ENCODE data around the gene MEGF8. TPM values are rescaled to one million over a fixed set of nuclear protein-coding genes. Genes with fewer than 3 reads are reported as not detected.

MEGF8 gene
- 10 to 100 TPM; 16.8 to 20.4 TPM for total RNA-seq
- long read RNA-seq, donor 1, partial matches to known transcripts = 1 of 10 reads
- long read RNA-seq, donor 1, other reads (novel, unspliced or antisense) = 9 of 10 reads
- long read RNA-seq, donor 2, partial matches to known transcripts = 8 of 14 reads
- long read RNA-seq, donor 2, other reads (novel, unspliced or antisense) = 6 of 14 reads

GRCh38 chr19:42325308-42325895 lies at the start of gene MEGF8:
Gene MEGF8 (plus strand): TSS chr19:42325635. CDS start chr19:42326244, 609 bp downstream.
- intact Hi-C loops (cut with DNase I) = loop anchor here (10.0 kb wide), 2 partner anchors 191 to 201 kb away; partner anchors contain the start of gene POU2F2 (in 1 of the 2)
- peak; percentile 99 for DNase-seq (ENCODE audit: low spot score)

GRCh38 chr19:42276284-42276683 lies 49.2 kb upstream of the MEGF8 start:
- intact Hi-C loops (cut with DNase I) = no loop called here

GRCh38 chr19:42276821-42277220 lies 48.6 kb upstream of the MEGF8 start:
- intact Hi-C loops (cut with DNase I) = no loop called here
- no peak for DNase-seq (ENCODE audit: low spot score)

More at GRCh38 chr19:42276284-42276683, 49.2 kb upstream of the MEGF8 start:
- no peak for DNase-seq (ENCODE audit: low spot score)

GRCh38 chr19:42277821-42278451 lies 47.5 kb upstream of the MEGF8 start:
- no peak for DNase-seq (ENCODE audit: low spot score)
- intact Hi-C loops (cut with DNase I) = no loop called here

- no peak for DNase-seq (ENCODE audit: low spot score)
- intact Hi-C loops (cut with DNase I) = no loop called here
Observed at GRCh38 chr19:42278452-42279154, 46.8 kb upstream of the MEGF8 start.

- no peak for DNase-seq (ENCODE audit: low spot score)
- intact Hi-C loops (cut with DNase I) = no loop called here
Observed at GRCh38 chr19:42279155-42279901, 46.1 kb upstream of the MEGF8 start.

GRCh38 chr19:42279902-42280814 lies 45.3 kb upstream of the MEGF8 start:
- intact Hi-C loops (cut with DNase I) = loop anchor here in 1 of 2 donors (2.0 kb wide), 1 partner anchor 35 kb away; no protein-coding TSS in a partner anchor
- DNase-seq (ENCODE audit: low spot score) = peak; percentile 98

- intact Hi-C loops (cut with DNase I) = loop anchor here in 1 of 2 donors (2.0 kb wide), 1 partner anchor 36 kb away; no protein-coding TSS in a partner anchor
- DNase-seq (ENCODE audit: low spot score) = peak; percentile 90
Observed at GRCh38 chr19:42280815-42281145, 44.7 kb upstream of the MEGF8 start.

GRCh38 chr19:42281146-42281826 lies 44.1 kb upstream of the MEGF8 start:
- DNase-seq (ENCODE audit: low spot score) = peak; percentile 92
- intact Hi-C loops (cut with DNase I) = loop anchor here in 1 of 2 donors (2.0 kb wide), 1 partner anchor 36 kb away; no protein-coding TSS in a partner anchor

GRCh38 chr19:42281827-42282762 lies 43.3 kb upstream of the MEGF8 start:
- intact Hi-C loops (cut with DNase I) = loop anchor here in 1 of 2 donors (2.0 kb wide), 1 partner anchor 37 kb away; no protein-coding TSS in a partner anchor
- DNase-seq (ENCODE audit: low spot score) = no peak

GRCh38 chr19:42282819-42283187 lies 42.6 kb upstream of the MEGF8 start:
- no peak for DNase-seq (ENCODE audit: low spot score)
- intact Hi-C loops (cut with DNase I) = no loop called here

- DNase-seq (ENCODE audit: low spot score) = peak; percentile 99
- intact Hi-C loops (cut with DNase I) = no loop called here
Observed at GRCh38 chr19:42283188-42284065, 42.0 kb upstream of the MEGF8 start.

- DNase-seq (ENCODE audit: low spot score) = peak; percentile 94
- intact Hi-C loops (cut with DNase I) = no loop called here
Observed at GRCh38 chr19:42284066-42284501, 41.4 kb upstream of the MEGF8 start.

- DNase-seq (ENCODE audit: low spot score) = no peak
Observed at GRCh38 chr19:42284591-42285341, 40.7 kb upstream of the MEGF8 start.

GRCh38 chr19:42285541-42285941 lies 39.9 kb upstream of the MEGF8 start:
- DNase-seq (ENCODE audit: low spot score) = no peak
- intact Hi-C loops (cut with DNase I) = no loop called here

More at GRCh38 chr19:42284591-42285341, 40.7 kb upstream of the MEGF8 start:
- intact Hi-C loops (cut with DNase I) = no loop called here

Data from posterior vena cava (tissue), 2 donors.